NCI-H1694 treated with DMSO at 0.1 percent for 48 hours (cell line): ENCODE results near the gene FAM193A.
"Not testable (repeated sequence)": the region's sequence is repeated elsewhere in the genome, so short reads cannot be mapped to it uniquely, and the experiment has no call there.

Source experiments
- DNase-seq: peaks from one replicate; lab custom pipeline; 2025; lab: John Stamatoyannopoulos, UW

FAM193A gene

GRCh38 chr4:2578106-2578505, 41.7 kb downstream of the FAM193A start:
- no peak for DNase-seq

GRCh38 chr4:2579910-2580309, 43.5 kb downstream of the FAM193A start:
- DNase-seq = no peak

- DNase-seq = no peak
Measured at GRCh38 chr4:2583092-2583491, 46.6 kb downstream of the FAM193A start.

- no peak for DNase-seq
Measured at GRCh38 chr4:2583517-2583916, 47.1 kb downstream of the FAM193A start.

- no peak for DNase-seq
Measured at GRCh38 chr4:2586502-2586901, 50.1 kb downstream of the FAM193A start.

- DNase-seq = no peak
Measured at GRCh38 chr4:2587213-2587823, 50.9 kb downstream of the FAM193A start.

GRCh38 chr4:2588259-2588658, 51.8 kb downstream of the FAM193A start:
- no peak for DNase-seq

- no peak for DNase-seq
Measured at GRCh38 chr4:2591189-2591588, 54.7 kb downstream of the FAM193A start.

GRCh38 chr4:2592014-2592413, 55.6 kb downstream of the FAM193A start:
- not testable (repeated sequence) for DNase-seq

- DNase-seq = no peak
Measured at GRCh38 chr4:2592572-2592971, 56.1 kb downstream of the FAM193A start.

- no peak for DNase-seq
Measured at GRCh38 chr4:2593003-2593402, 56.6 kb downstream of the FAM193A start.

GRCh38 chr4:2595436-2595835, 59.0 kb downstream of the FAM193A start:
- no peak for DNase-seq

- no peak for DNase-seq
Measured at GRCh38 chr4:2595952-2596552, 59.6 kb downstream of the FAM193A start.

- DNase-seq = no peak
Measured at GRCh38 chr4:2596611-2597010, 60.2 kb downstream of the FAM193A start.

GRCh38 chr4:2598511-2599303, 62.3 kb downstream of the FAM193A start:
- no peak for DNase-seq

GRCh38 chr4:2599304-2599654, 62.8 kb downstream of the FAM193A start:
- no peak for DNase-seq

GRCh38 chr4:2600878-2601277, 64.4 kb downstream of the FAM193A start:
- no peak for DNase-seq

- DNase-seq = no peak
Measured at GRCh38 chr4:2604614-2605013, 68.2 kb downstream of the FAM193A start.

GRCh38 chr4:2606960-2607506, 70.6 kb downstream of the FAM193A start:
- DNase-seq = no peak

GRCh38 chr4:2607822-2608221, 71.4 kb downstream of the FAM193A start:
- no peak for DNase-seq

GRCh38 chr4:2608291-2608690, 71.8 kb downstream of the FAM193A start:
- DNase-seq = no peak

GRCh38 chr4:2615821-2616220, 79.4 kb downstream of the FAM193A start:
- DNase-seq = no peak

GRCh38 chr4:2617955-2618354, 81.5 kb downstream of the FAM193A start:
- DNase-seq = no peak
